ENCODE results near the gene SSR1. TPM values are rescaled to one million over a fixed set of nuclear protein-coding genes. Genes with fewer than 3 reads are reported as not detected.

The SSR1 gene
- total and polyA plus RNA-seq, 9 of the 15 experiments (the other 6 are each of a cell fraction or from before 2014, with no cell fraction given), result 87.7 to 220 (median 144) TPM

- TF ChIP-seq TFAP4 (CRISPR knock-in tag; IDR thresholded peaks at IDR 0.05; ENCODE audit: borderline replicate concordance) (peak; percentile 56; the same call in 1 of the 2 replicates), HDAC1 (IDR thresholded peaks at IDR 0.05) (peak in 1 of 2 experiments; percentile 28; a peak in 1 of 4 replicates), TOE1 (IDR thresholded peaks at IDR 0.05; ENCODE audit: borderline replicate concordance) (no peak), TOE1 (CRISPR knock-in tag; IDR thresholded peaks at IDR 0.05; ENCODE audit: borderline replicate concordance, low read depth) (no peak), PBX2 (CRISPR knock-in tag; IDR thresholded peaks at IDR 0.05; ENCODE audit: low read depth) (no peak), PBX2 (tag; conservative IDR thresholded peaks at IDR 0.05; ENCODE audit: low read depth) (no peak), TARDBP (IDR thresholded peaks at IDR 0.05) (no peak), SMAD2 (IDR thresholded peaks at IDR 0.05; ENCODE audit: low read depth, low read length) (no peak), ETS1 (conservative IDR thresholded peaks at IDR 0.05; ENCODE audit: control insufficient read depth, low read depth, low read length) (no peak), NUFIP1 (IDR thresholded peaks at IDR 0.05; ENCODE audit: partially characterized antibody) (no peak), PYGO2 (tag; IDR thresholded peaks at IDR 0.05) (no peak), ZNF274 (IDR thresholded peaks at IDR 0.05; ENCODE audit: borderline replicate concordance, low read depth, low read length) (no peak), ZNF77 (CRISPR knock-in tag; IDR thresholded peaks at IDR 0.05) (no peak), CTCF (IDR thresholded peaks at IDR 0.05 in 2 of 3, conservative IDR thresholded peaks at IDR 0.05 in 1 of 3; ENCODE audit: insufficient read depth in 2 of 3, low read depth in 1 of 3, low read length in 3 of 3) (0 out of 6 replicates have a peak, but pooled peaks of 1 of the 3 experiments have one; percentile 1), SP2 (IDR thresholded peaks at IDR 0.05; ENCODE audit: extremely low read depth, low read depth, low read length, poor library complexity, severe bottlenecking) (no peak), THRA (IDR thresholded peaks at IDR 0.05) (no peak), E2F1 (CRISPR knock-in tag; IDR thresholded peaks at IDR 0.05) (no peak)
These were observed 51.8 kb downstream of the SSR1 start (continued) for GRCh38 chr6:7261032-7261841.
